ENCODE results near the gene PER2. TPM values are rescaled to one million over a fixed set of nuclear protein-coding genes. Genes with fewer than 3 reads are reported as not detected.

Gene PER2
- total and polyA plus RNA-seq, 2 of the 4 experiments (the other 2 are of a cell fraction) = 1.7 to 3.2 TPM

GRCh38 chr2:238231251-238231793 lies 57.1 kb downstream of the PER2 start:
- CTCF ChIA-PET = no interaction called here

More at GRCh38 chr2:238231251-238231793, 57.1 kb downstream of the PER2 start:
- POLR2A ChIA-PET (ENCODE audit: unreplicated experiment) = no interaction called here
- Histone ChIP-seq H3K9ac (ENCODE audit: low read depth, low read length) (no peak overlapping the region), H3K4ac (ENCODE audit: low read depth, low read length) (no peak overlapping the region), H3K18ac (ENCODE audit: low read depth, low read length) (no peak overlapping the region), H3K27ac (ENCODE audit: insufficient read depth, low read length) (no peak overlapping the region), H2AK9ac (replicated peaks; ENCODE audit: low read depth, low read length, poor library complexity) (peak overlapping the region; percentile 57), H2BK5ac (ENCODE audit: low read depth, low read length, poor library complexity, severe bottlenecking) (no peak overlapping the region), H3K4me2 (ENCODE audit: low read depth, low read length) (peak overlapping the region; percentile 42), H4K5ac (ENCODE audit: low read depth, low read length) (no peak overlapping the region), H2AFZ (replicated peaks; ENCODE audit: low read length, poor library complexity) (peak overlapping the region; percentile 95), H3K4me3 (ENCODE audit: insufficient read depth, low read depth, low read length) (peak overlapping the region; percentile 29), H2BK15ac (ENCODE audit: low read depth, low read length) (no peak overlapping the region), H2AK5ac (ENCODE audit: low read depth, low read length) (no peak overlapping the region; the same call in 1 of the 2 replicates), H3K36me3 (ENCODE audit: control insufficient read depth, insufficient read depth, low read length) (no peaks in the 10 kb centered on the region), H3K27me3 (ENCODE audit: control insufficient read depth, insufficient read depth, low read length) (peaks cover 37% of the 10 kb centered on the region), H3K14ac (replicated peaks; ENCODE audit: low read depth, low read length) (no peak overlapping the region), H3K79me1 (ENCODE audit: low read depth in 1 of 2, low read length in 2 of 2) (no peaks in the 10 kb centered on the region; a peak in 1 of 4 replicates), H3K4me1 (ENCODE audit: control insufficient read depth, insufficient read depth, low read length) (peaks cover 3% of the 10 kb centered on the region; the same call in 1 of the 2 replicates), H3K9me3 (ENCODE audit: control insufficient read depth, insufficient read depth, low read length) (0 out of 2 replicates have a peak, but pooled peaks cover 2% of the 10 kb centered on the region), H3K23ac (ENCODE audit: low read depth, low read length) (no peak overlapping the region), H4K91ac (ENCODE audit: insufficient read depth, low read depth, low read length) (no peak overlapping the region), H4K8ac (ENCODE audit: low read depth in 2 of 2, low read length in 2 of 2) (no peak overlapping the region), H3K9me1 (ENCODE audit: insufficient read depth, low read length) (no peaks in the 10 kb centered on the region), H2BK20ac (ENCODE audit: low read depth, low read length) (no peak overlapping the region), H3K56ac (ENCODE audit: extremely low read depth, insufficient read depth, low read length) (no peak overlapping the region), H4K20me1 (ENCODE audit: insufficient read depth, low read length) (no peaks in the 10 kb centered on the region), H2BK120ac (ENCODE audit: low read depth, low read length) (no peak overlapping the region)
- dilution Hi-C loops (cut with HindIII; ENCODE audit: low sequenced_read_pairs, unreplicated experiment) (no loop called here), in situ Hi-C loops (cut with MboI; ENCODE audit: low sequenced_read_pairs) (no loop called here), intact Hi-C loops (cut with micrococcal nuclease) (no loop called here)
- ATAC-seq (ENCODE audit: low read depth) (peak; percentile 57), DNase-seq (peak; percentile 44)
- no TSS peak for BruUV-seq (replicated peaks)
- WGBS, 2 experiments (ENCODE audit: extremely low coverage in 2 of 2, insufficient read length in 1 of 2) = 19% methylated on average over 7 of the region's 46 CpGs; no CpG with 5 or more reads in 1 of the 2 experiments
- peak; percentile 59; the same call in 1 of the 2 replicates for TF ChIP-seq MXI1 (IDR thresholded peaks at IDR 0.05; ENCODE audit: borderline replicate concordance, low read depth, low read length)
- no peak for TF ChIP-seq CTCF (conservative IDR thresholded peaks at IDR 0.05; ENCODE audit: low read depth, low read length)
- no peak for TF ChIP-seq NFE2L2 (IDR thresholded peaks at IDR 0.05; ENCODE audit: low read depth, low read length)

All from IMR-90 (cell line).